Measurements from ENCODE around the gene ZNF780A.
"Not testable (repeated sequence)": the region's sequence is repeated elsewhere in the genome, so short reads cannot be mapped to it uniquely, and the experiment has no call there.

Gene ZNF780A

GRCh38 chr19:40038047-40038446, 52.7 kb downstream of the ZNF780A start:
- H3K27ac ChIP-seq (ENCODE audit: low read length); H3K4me3 ChIP-seq (ENCODE audit: low read length); H3K9ac ChIP-seq (ENCODE audit: low read length); H3K4me1 ChIP-seq (ENCODE audit: control insufficient read depth, low read depth, low read length); H3K27me3 ChIP-seq (ENCODE audit: control insufficient read depth, insufficient read depth, low read length); H3K36me3 ChIP-seq (ENCODE audit: control insufficient read depth, low read depth, low read length): not testable (repeated sequence)
- peaks cover 45% of the 10 kb centered on the region for H3K9me3 ChIP-seq (ENCODE audit: control insufficient read depth, low read depth, low read length)

- no peak overlapping the region for H3K27ac ChIP-seq (ENCODE audit: low read length)
- peaks cover 59% of the 10 kb centered on the region for H3K9me3 ChIP-seq (ENCODE audit: control insufficient read depth, low read depth, low read length)
- H3K4me3 ChIP-seq (ENCODE audit: low read length): no peak overlapping the region
- no peaks in the 10 kb centered on the region for H3K4me1 ChIP-seq (ENCODE audit: control insufficient read depth, low read depth, low read length)
- no peaks in the 10 kb centered on the region for H3K27me3 ChIP-seq (ENCODE audit: control insufficient read depth, insufficient read depth, low read length)
- H3K36me3 ChIP-seq (ENCODE audit: control insufficient read depth, low read depth, low read length): no peaks in the 10 kb centered on the region
- no peak overlapping the region for H3K9ac ChIP-seq (ENCODE audit: low read length)
These were observed 54.7 kb downstream of the ZNF780A start for GRCh38 chr19:40035996-40036395.

GRCh38 chr19:40033989-40034560, 56.7 kb downstream of the ZNF780A start:
- Histone ChIP-seq H3K9me3 (ENCODE audit: control insufficient read depth, low read depth, low read length) (peaks cover 75% of the 10 kb centered on the region), H3K4me1 (ENCODE audit: control insufficient read depth, low read depth, low read length) (no peaks in the 10 kb centered on the region), H3K27ac (ENCODE audit: low read length) (no peak overlapping the region), H3K4me3 (ENCODE audit: low read length) (no peak overlapping the region), H3K9ac (ENCODE audit: low read length) (no peak overlapping the region), H3K36me3 (ENCODE audit: control insufficient read depth, low read depth, low read length) (no peaks in the 10 kb centered on the region), H3K27me3 (ENCODE audit: control insufficient read depth, insufficient read depth, low read length) (no peaks in the 10 kb centered on the region)

- no peaks in the 10 kb centered on the region for H3K36me3 ChIP-seq (ENCODE audit: control insufficient read depth, low read depth, low read length)
- no peaks in the 10 kb centered on the region for H3K27me3 ChIP-seq (ENCODE audit: control insufficient read depth, insufficient read depth, low read length)
- H3K9me3 ChIP-seq (ENCODE audit: control insufficient read depth, low read depth, low read length): peaks cover 78% of the 10 kb centered on the region
- no peak overlapping the region for H3K4me3 ChIP-seq (ENCODE audit: low read length)
- H3K9ac ChIP-seq (ENCODE audit: low read length): no peak overlapping the region
- no peaks in the 10 kb centered on the region for H3K4me1 ChIP-seq (ENCODE audit: control insufficient read depth, low read depth, low read length)
- H3K27ac ChIP-seq (ENCODE audit: low read length): no peak overlapping the region
These were observed 64.2 kb downstream of the ZNF780A start for GRCh38 chr19:40026597-40026970.

- Histone ChIP-seq H3K4me1 (ENCODE audit: control insufficient read depth, low read depth, low read length) (no peaks in the 10 kb centered on the region), H3K4me3 (ENCODE audit: low read length) (no peak overlapping the region), H3K36me3 (ENCODE audit: control insufficient read depth, low read depth, low read length) (no peaks in the 10 kb centered on the region), H3K27ac (ENCODE audit: low read length) (no peak overlapping the region), H3K9ac (ENCODE audit: low read length) (no peak overlapping the region), H3K27me3 (ENCODE audit: control insufficient read depth, insufficient read depth, low read length) (no peaks in the 10 kb centered on the region), H3K9me3 (ENCODE audit: control insufficient read depth, low read depth, low read length) (peaks cover 76% of the 10 kb centered on the region)
These were observed 64.7 kb downstream of the ZNF780A start for GRCh38 chr19:40025938-40026596.

GRCh38 chr19:40023969-40024368, 66.8 kb downstream of the ZNF780A start:
- peaks cover 59% of the 10 kb centered on the region for H3K9me3 ChIP-seq (ENCODE audit: control insufficient read depth, low read depth, low read length)
- no peaks in the 10 kb centered on the region for H3K36me3 ChIP-seq (ENCODE audit: control insufficient read depth, low read depth, low read length)
- H3K4me3 ChIP-seq (ENCODE audit: low read length): no peak overlapping the region
- H3K4me1 ChIP-seq (ENCODE audit: control insufficient read depth, low read depth, low read length): no peaks in the 10 kb centered on the region
- no peak overlapping the region for H3K27ac ChIP-seq (ENCODE audit: low read length)
- H3K27me3 ChIP-seq (ENCODE audit: control insufficient read depth, insufficient read depth, low read length): no peaks in the 10 kb centered on the region
- H3K9ac ChIP-seq (ENCODE audit: low read length): no peak overlapping the region
